ENCODE data around the gene SCAMP2.

The SCAMP2 gene

DNA sequence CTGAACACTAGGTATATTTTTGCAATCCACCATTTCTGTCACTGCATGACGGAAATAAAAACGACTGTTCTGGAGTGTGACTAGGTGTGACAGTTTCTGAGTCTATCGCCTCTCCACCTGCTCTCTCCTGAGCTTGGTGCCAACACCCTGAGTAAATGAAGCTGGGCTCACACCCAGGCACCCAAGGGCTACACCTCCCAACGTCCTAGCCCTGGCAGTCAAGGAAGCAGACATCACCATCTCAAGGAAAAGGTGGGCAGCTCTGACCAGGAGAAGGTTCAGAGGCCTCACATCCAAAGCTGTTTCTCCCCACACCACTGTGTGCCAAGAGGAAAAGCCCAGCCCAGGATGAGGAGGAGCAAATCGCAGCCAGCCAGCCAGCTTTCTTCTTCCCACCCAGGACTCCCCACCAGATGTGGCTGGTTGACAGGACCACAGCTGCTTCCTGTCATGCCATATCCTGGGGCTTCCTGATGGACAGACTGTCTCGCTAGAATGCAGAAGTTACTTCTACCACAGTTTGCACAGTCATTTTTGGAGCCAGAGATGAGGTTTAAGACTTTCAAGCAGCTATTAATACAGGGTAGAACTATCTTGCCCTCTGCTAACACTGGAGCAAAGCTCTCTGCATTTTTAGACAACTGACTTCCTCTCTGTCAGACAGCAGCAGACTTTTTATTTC lies 3.3 kb downstream of the SCAMP2 start:
- peak; percentile 30 for DNase-seq
- Histone ChIP-seq H3K9ac (ENCODE audit: low read length) (no peak overlapping the region; the same call in 1 of the 2 replicates), H3K9me2 (replicated peaks; ENCODE audit: insufficient read depth, low read length) (no peaks in the 10 kb centered on the region), H3K79me2 (ENCODE audit: low read length) (peaks cover 77% of the 10 kb centered on the region), H3K4me1 (ENCODE audit: low read length) (peaks cover 25% of the 10 kb centered on the region), H3F3A (ENCODE audit: insufficient read depth, low read length) (peaks cover 15% of the 10 kb centered on the region), H3K27me3 (replicated peaks; ENCODE audit: insufficient read depth, low read length) (no peaks in the 10 kb centered on the region), H3K4me3 (ENCODE audit: low read length) (no peak overlapping the region), H4K20me1 (ENCODE audit: insufficient read depth, low read length) (0 out of 2 replicates have a peak, but pooled peaks cover 6% of the 10 kb centered on the region), H3K9me3 (replicated peaks; ENCODE audit: insufficient read depth, low read length) (no peaks in the 10 kb centered on the region), H3K4me2 (ENCODE audit: low read depth, low read length) (peak overlapping the region; percentile 42; the same call in 1 of the 2 replicates), H2AFZ (ENCODE audit: low read length) (no peak overlapping the region), H3K27ac (ENCODE audit: low read length) (peak overlapping the region; percentile 38), H3K36me3 (replicated peaks; ENCODE audit: insufficient read depth, low read length) (0 out of 2 replicates have a peak, but pooled peaks cover 4% of the 10 kb centered on the region)
- TF ChIP-seq EZH2 (optimal IDR thresholded peaks at IDR 0.05; ENCODE audit: low read depth, low read length) (no peak), EZH2phosphoT487 (IDR thresholded peaks at IDR 0.05; ENCODE audit: low read length) (no peak)
- TF ChIP-seq, protein P1, sequence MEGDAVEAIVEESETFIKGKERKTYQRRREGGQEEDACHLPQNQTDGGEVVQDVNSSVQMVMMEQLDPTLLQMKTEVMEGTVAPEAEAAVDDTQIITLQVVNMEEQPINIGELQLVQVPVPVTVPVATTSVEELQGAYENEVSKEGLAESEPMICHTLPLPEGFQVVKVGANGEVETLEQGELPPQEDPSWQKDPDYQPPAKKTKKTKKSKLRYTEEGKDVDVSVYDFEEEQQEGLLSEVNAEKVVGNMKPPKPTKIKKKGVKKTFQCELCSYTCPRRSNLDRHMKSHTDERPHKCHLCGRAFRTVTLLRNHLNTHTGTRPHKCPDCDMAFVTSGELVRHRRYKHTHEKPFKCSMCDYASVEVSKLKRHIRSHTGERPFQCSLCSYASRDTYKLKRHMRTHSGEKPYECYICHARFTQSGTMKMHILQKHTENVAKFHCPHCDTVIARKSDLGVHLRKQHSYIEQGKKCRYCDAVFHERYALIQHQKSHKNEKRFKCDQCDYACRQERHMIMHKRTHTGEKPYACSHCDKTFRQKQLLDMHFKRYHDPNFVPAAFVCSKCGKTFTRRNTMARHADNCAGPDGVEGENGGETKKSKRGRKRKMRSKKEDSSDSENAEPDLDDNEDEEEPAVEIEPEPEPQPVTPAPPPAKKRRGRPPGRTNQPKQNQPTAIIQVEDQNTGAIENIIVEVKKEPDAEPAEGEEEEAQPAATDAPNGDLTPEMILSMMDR (IDR thresholded peaks at IDR 0.05; ENCODE audit: low read length) = no peak

DNA sequence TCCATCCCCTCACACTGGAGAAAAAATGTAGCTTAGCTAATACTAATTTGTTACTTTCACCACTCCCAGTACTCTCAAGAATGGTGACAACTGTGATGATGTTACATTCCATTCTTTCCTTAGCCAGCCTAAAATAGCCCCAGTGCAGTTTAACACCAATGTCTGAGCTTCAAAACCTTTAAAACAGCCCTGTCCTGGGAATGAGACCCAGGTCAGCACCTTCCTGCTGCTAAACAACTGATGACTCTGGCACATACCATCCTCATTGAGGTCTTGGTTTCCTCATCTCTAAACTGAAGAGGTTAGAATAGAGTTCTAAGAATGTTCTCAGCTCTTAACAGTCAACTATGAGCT lies 3.8 kb downstream of the SCAMP2 start:
- H3K79me2 ChIP-seq (ENCODE audit: low read length) = peaks cover 82% of the 10 kb centered on the region
- H3F3A ChIP-seq (ENCODE audit: insufficient read depth, low read length) = peaks cover 15% of the 10 kb centered on the region
- H3K36me3 ChIP-seq (replicated peaks; ENCODE audit: insufficient read depth, low read length) = 0 out of 2 replicates have a peak, but pooled peaks cover 4% of the 10 kb centered on the region
- no peak overlapping the region for H3K4me3 ChIP-seq (ENCODE audit: low read length)
- H3K27ac ChIP-seq (ENCODE audit: low read length) = peak overlapping the region; percentile 38; the same call in 1 of the 2 replicates
- H4K20me1 ChIP-seq (ENCODE audit: insufficient read depth, low read length) = 0 out of 2 replicates have a peak, but pooled peaks cover 6% of the 10 kb centered on the region
- no peak overlapping the region for H2AFZ ChIP-seq (ENCODE audit: low read length)
- no peaks in the 10 kb centered on the region for H3K9me2 ChIP-seq (replicated peaks; ENCODE audit: insufficient read depth, low read length)
- DNase-seq = no peak
- TF ChIP-seq EZH2 (optimal IDR thresholded peaks at IDR 0.05; ENCODE audit: low read depth, low read length) = no peak
- TF ChIP-seq EZH2phosphoT487 (IDR thresholded peaks at IDR 0.05; ENCODE audit: low read length) = no peak
- TF ChIP-seq, protein P1 (IDR thresholded peaks at IDR 0.05; ENCODE audit: low read length) = no peak
- peaks cover 25% of the 10 kb centered on the region for H3K4me1 ChIP-seq (ENCODE audit: low read length)
- H3K9me3 ChIP-seq (replicated peaks; ENCODE audit: insufficient read depth, low read length) = no peaks in the 10 kb centered on the region
- H3K9ac ChIP-seq (ENCODE audit: low read length) = no peak overlapping the region
- no peaks in the 10 kb centered on the region for H3K27me3 ChIP-seq (replicated peaks; ENCODE audit: insufficient read depth, low read length)
- H3K4me2 ChIP-seq (ENCODE audit: low read depth, low read length) = no peak overlapping the region

DNA sequence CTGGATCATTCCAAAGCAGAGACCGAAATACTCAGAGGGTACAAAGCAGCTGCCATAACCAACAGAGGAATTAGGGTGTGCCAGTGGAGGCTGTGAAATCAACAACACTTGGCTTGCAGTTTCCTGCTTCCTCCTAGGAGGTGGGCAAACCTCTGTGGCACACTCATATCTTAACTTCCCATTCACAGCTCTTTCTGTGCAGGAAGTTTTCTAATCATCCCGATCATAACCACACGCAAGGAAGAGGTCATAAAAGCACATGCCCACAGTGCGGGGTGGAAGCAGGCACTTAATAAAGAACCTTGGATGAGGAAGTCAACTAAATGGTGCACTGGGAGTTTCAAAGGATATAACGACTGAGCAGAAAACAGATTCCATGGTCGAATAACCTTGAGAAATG lies 5.1 kb downstream of the SCAMP2 start:
- H4K20me1 ChIP-seq (ENCODE audit: insufficient read depth, low read length) = 0 out of 2 replicates have a peak, but pooled peaks cover 6% of the 10 kb centered on the region
- DNase-seq = no peak

More for the DNA sequence above, 5.1 kb downstream of the SCAMP2 start:
- Histone ChIP-seq H3K9me2 (replicated peaks; ENCODE audit: insufficient read depth, low read length) (no peaks in the 10 kb centered on the region), H3K9ac (ENCODE audit: low read length) (no peak overlapping the region), H3F3A (ENCODE audit: insufficient read depth, low read length) (peaks cover 15% of the 10 kb centered on the region), H3K27ac (ENCODE audit: low read length) (no peak overlapping the region), H3K27me3 (replicated peaks; ENCODE audit: insufficient read depth, low read length) (no peaks in the 10 kb centered on the region), H3K79me2 (ENCODE audit: low read length) (peaks cover 93% of the 10 kb centered on the region), H3K4me3 (ENCODE audit: low read length) (no peak overlapping the region), H3K9me3 (replicated peaks; ENCODE audit: insufficient read depth, low read length) (no peaks in the 10 kb centered on the region), H3K4me1 (ENCODE audit: low read length) (peaks cover 20% of the 10 kb centered on the region), H3K36me3 (replicated peaks; ENCODE audit: insufficient read depth, low read length) (0 out of 2 replicates have a peak, but pooled peaks cover 4% of the 10 kb centered on the region), H3K4me2 (ENCODE audit: low read depth, low read length) (no peak overlapping the region), H2AFZ (ENCODE audit: low read length) (no peak overlapping the region)
- TF ChIP-seq EZH2 (optimal IDR thresholded peaks at IDR 0.05; ENCODE audit: low read depth, low read length) (no peak), EZH2phosphoT487 (IDR thresholded peaks at IDR 0.05; ENCODE audit: low read length) (no peak)
- TF ChIP-seq, protein P1 (IDR thresholded peaks at IDR 0.05; ENCODE audit: low read length) = no peak

Data from MM.1S (cell line).